HG03520 (cell line): ENCODE data around the gene BTG1.
"Not testable (repeated sequence)": the region's sequence is repeated elsewhere in the genome, so short reads cannot be mapped to it uniquely, and the experiment has no call there.

Source experiments
- ATAC-seq: cut with Tn5 transposase; IDR thresholded peaks from one replicate; pipeline ENCODE4 v1.9.1; 2021; ENCODE audit warnings: mild to moderate bottlenecking, moderate library complexity; ENCODE audit not compliant: unreplicated experiment

BTG1 gene

GRCh38 chr12:92105110-92105509 is 40.5 kb downstream of the BTG1 start:
- ATAC-seq, result no peak

- ATAC-seq, result no peak
Observed at GRCh38 chr12:92102606-92103005, 43.0 kb downstream of the BTG1 start.

GRCh38 chr12:92098594-92099380 is 46.9 kb downstream of the BTG1 start:
- ATAC-seq, result no peak

GRCh38 chr12:92096346-92097136 is 49.1 kb downstream of the BTG1 start:
- ATAC-seq, result no peak

- no peak for ATAC-seq
Observed at GRCh38 chr12:92094751-92095161, 50.9 kb downstream of the BTG1 start.

- not testable (repeated sequence) for ATAC-seq
Observed at GRCh38 chr12:92094301-92094700, 51.3 kb downstream of the BTG1 start.
